GM12878 (cell line): ENCODE data around the gene SIAH2.

ENCODE experiments used
- CHD4 ChIP-seq: fragments of 200-600 bp; sonication (generic); IDR thresholded peaks from 2 replicates; pipeline ENCODE4 v1.6.1; 2016; ENCODE audit warnings: mild to moderate bottlenecking
- MEF2A ChIP-seq: IDR thresholded peaks from 2 replicates; pipeline ENCODE4 v1.6.1; 2011; ENCODE audit warnings: low read depth, mild to moderate bottlenecking, low read length, moderate library complexity; ENCODE audit not compliant: insufficient read depth
- TBL1XR1 ChIP-seq: IDR thresholded peaks from 2 replicates; pipeline ENCODE4 v1.6.1; 2012; ENCODE audit warnings: low read depth, low read length, improper control_type of control experiment
- YY1 ChIP-seq: IDR thresholded peaks from 2 replicates; pipeline ENCODE4 v1.6.1; 2011; ENCODE audit warnings: low read depth, mild to moderate bottlenecking, low read length

DNA sequence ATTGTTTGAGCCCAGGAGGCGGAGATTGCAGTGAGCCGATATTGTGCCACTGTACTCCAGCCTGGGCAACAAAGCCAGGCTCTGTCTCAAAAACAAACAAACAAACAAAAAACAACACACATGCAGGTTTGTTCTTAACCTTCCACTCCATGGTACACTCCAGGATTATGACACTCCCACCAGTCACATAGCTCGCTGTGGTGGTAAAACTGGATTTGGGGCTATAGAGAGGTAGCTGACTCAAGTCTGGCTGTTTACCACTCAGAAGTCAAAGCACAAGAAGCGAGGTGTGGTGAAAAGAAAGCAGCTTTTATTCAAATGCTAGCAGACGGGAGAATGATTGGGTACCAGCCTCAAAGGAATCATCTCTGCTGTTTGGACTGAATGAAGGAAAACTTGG, 49.0 kb upstream of the SIAH2 start:
- TF ChIP-seq CHD4 (no peak), YY1 (no peak), MEF2A (no peak), TBL1XR1 (no peak)
